HepG2 (cell line): ENCODE results near the gene PTPN18. TPM values are rescaled to one million over a fixed set of nuclear protein-coding genes. Genes with fewer than 3 reads are reported as not detected.

Experiments used
- CBX2 ChIP-seq, 2 experiments: fragments of 200-600 bp in 1 of 2; sonication (generic); formaldehyde crosslinking in 1 of 2; IDR thresholded peaks; 2 replicates each; pipeline versions ENCODE4 v1.7.0 to v1.8.1; 2018 to 2022; ENCODE audit warnings: low read depth in 2 of 2, low read length in 1 of 2, mild to moderate bottlenecking in 1 of 2, missing genetic modification reagents in 1 of 2
- CCAR2 ChIP-seq: fragments of 200-400 bp; formaldehyde crosslinking; optimal IDR thresholded peaks from 2 replicates; pipeline ENCODE3; 2018; ENCODE audit warnings: low read depth, mild to moderate bottlenecking, low read length, moderate library complexity
- DNMT1 ChIP-seq: sonication (generic); formaldehyde crosslinking; IDR thresholded peaks from 2 replicates; pipeline ENCODE4 v1.5.1; 2020; ENCODE audit warnings: mild to moderate bottlenecking, missing genetic modification reagents
- FOXM1 ChIP-seq: sonication (generic); formaldehyde crosslinking; IDR thresholded peaks from 2 replicates; pipeline ENCODE4 v1.5.0; 2020; ENCODE audit warnings: missing genetic modification reagents
- HNRNPLL ChIP-seq: fragments of 200-400 bp; formaldehyde crosslinking; IDR thresholded peaks from 2 replicates; pipeline ENCODE4 v1.6.1; 2017; ENCODE audit warnings: mild to moderate bottlenecking, low read depth, low read length; ENCODE audit not compliant: poor library complexity, severe bottlenecking
- KLF9 ChIP-seq: IDR thresholded peaks from 2 replicates; pipeline ENCODE4 v1.6.1; 2016; ENCODE audit warnings: low read depth
- PRMT3 ChIP-seq: sonication (generic); formaldehyde crosslinking; IDR thresholded peaks from 2 replicates; pipeline ENCODE4 v1.8.1; 2022; ENCODE audit warnings: low read depth, mild to moderate bottlenecking, moderate library complexity, missing genetic modification reagents, borderline replicate concordance
- RFX1 ChIP-seq: fragments of 450-650 bp; IDR thresholded peaks from 2 replicates; pipeline ENCODE4 v1.6.1; 2017
- RFXANK ChIP-seq: IDR thresholded peaks from 2 replicates; pipeline ENCODE4 v1.6.1; 2016
- SP1 ChIP-seq, 2 experiments: fragments of 450-650 bp in 1 of 2; sonication (generic) in 1 of 2; formaldehyde crosslinking in 1 of 2; IDR thresholded peaks; 2 replicates each; pipeline versions ENCODE4 v1.4.0 to v1.6.1; 2016 to 2020; ENCODE audit warnings: missing genetic modification reagents in 1 of 2
- SRSF4 ChIP-seq: fragments of 200-400 bp; formaldehyde crosslinking; IDR thresholded peaks from one replicate; pipeline ENCODE4 v1.6.1; 2018; ENCODE audit warnings: mild to moderate bottlenecking, low read depth, low read length, moderate library complexity; ENCODE audit not compliant: poor library complexity, severe bottlenecking
- TRIM22 ChIP-seq: fragments of 450-650 bp; IDR thresholded peaks from 2 replicates; pipeline ENCODE4 v1.6.1; 2017
- ZNF354B ChIP-seq: sonication (generic); formaldehyde crosslinking; IDR thresholded peaks from 2 replicates; pipeline ENCODE4 v1.8.0; 2022; ENCODE audit warnings: mild to moderate bottlenecking, missing genetic modification reagents
- ZNF407 ChIP-seq: sonication (generic); formaldehyde crosslinking; IDR thresholded peaks from one replicate; pipeline ENCODE4 v1.5.1; 2020; ENCODE audit warnings: mild to moderate bottlenecking, missing genetic modification reagents; ENCODE audit errors: not compliant biosample characterization
- ZNF567 ChIP-seq: sonication (generic); formaldehyde crosslinking; IDR thresholded peaks from 2 replicates; pipeline ENCODE4 v1.8.1; 2023; ENCODE audit warnings: mild to moderate bottlenecking, missing genetic modification reagents, borderline replicate concordance
- polyA plus RNA-seq, 8 experiments: library from polyadenylated mRNA; depleted of rRNA in 3 of 8; stranded (reverse) in 7 of 8; unstranded in 1 of 8; fragments of >200 nt; fragmentation: Illumina TruSeq in 4 of 8; extraction: Trizol in 4 of 8; gene quantifications; 2 replicates each; pipeline versions ENCODE4 v1.2.1 to v1.2.3, GENCODE V29; 2011 to 2016; ENCODE audit warnings: low read depth in 4 of 8, missing spikeins in 1 of 8, mixed read lengths in 1 of 8; ENCODE audit not compliant: insufficient read depth in 1 of 8
- total RNA-seq, 5 experiments: library from RNA; depleted of rRNA; stranded (reverse); fragments of >200 nt; fragmentation: Illumina TruSeq; extraction: Trizol; gene quantifications; 2 replicates each; pipeline ENCODE4 v1.2.3, GENCODE V29; 2016; ENCODE audit warnings: low read depth in 1 of 5
- TF ChIP-seq, protein P1 (sequence below): sonication (generic); formaldehyde crosslinking; IDR thresholded peaks from 2 replicates; pipeline ENCODE4 v1.4.0; 2020; ENCODE audit warnings: low read depth, mild to moderate bottlenecking, missing genetic modification reagents
- TF ChIP-seq, protein P2 (sequence below): sonication (generic); formaldehyde crosslinking; IDR thresholded peaks from 2 replicates; pipeline ENCODE4 v1.4.0; 2020; ENCODE audit warnings: mild to moderate bottlenecking, low read depth, missing genetic modification reagents

PTPN18 gene
- total and polyA plus RNA-seq, 2 of the 13 experiments (the other 11 are each of a cell fraction or from before 2014, with no cell fraction given): 14.8 to 39.6 TPM

GRCh38 chr2:130342020-130342532 lies 13.8 kb upstream of the PTPN18 start (continued):
- no peak for TF ChIP-seq TRIM22
- TF ChIP-seq CBX2 (IDR thresholded peaks at IDR 0.05; ENCODE audit: low read depth, low read length): no peak
- TF ChIP-seq CBX2 (CRISPR knock-in tag; IDR thresholded peaks at IDR 0.05; ENCODE audit: low read depth): no peak
- no peak for TF ChIP-seq DNMT1 (CRISPR knock-in tag)
- TF ChIP-seq CCAR2: no peak
- TF ChIP-seq RFXANK (CRISPR knock-in tag): no peak
- TF ChIP-seq ZNF567: no peak
- TF ChIP-seq SP1 (IDR thresholded peaks at IDR 0.05): no peak
- TF ChIP-seq SP1 (CRISPR knock-in tag; IDR thresholded peaks at IDR 0.05): peak; percentile 76
- no peak for TF ChIP-seq ZNF354B (CRISPR knock-in tag)
- TF ChIP-seq PRMT3 (CRISPR knock-in tag): no peak
- TF ChIP-seq SRSF4: no peak
- no peak for TF ChIP-seq FOXM1
- no peak for TF ChIP-seq KLF9 (CRISPR knock-in tag)
- TF ChIP-seq, protein P1, sequence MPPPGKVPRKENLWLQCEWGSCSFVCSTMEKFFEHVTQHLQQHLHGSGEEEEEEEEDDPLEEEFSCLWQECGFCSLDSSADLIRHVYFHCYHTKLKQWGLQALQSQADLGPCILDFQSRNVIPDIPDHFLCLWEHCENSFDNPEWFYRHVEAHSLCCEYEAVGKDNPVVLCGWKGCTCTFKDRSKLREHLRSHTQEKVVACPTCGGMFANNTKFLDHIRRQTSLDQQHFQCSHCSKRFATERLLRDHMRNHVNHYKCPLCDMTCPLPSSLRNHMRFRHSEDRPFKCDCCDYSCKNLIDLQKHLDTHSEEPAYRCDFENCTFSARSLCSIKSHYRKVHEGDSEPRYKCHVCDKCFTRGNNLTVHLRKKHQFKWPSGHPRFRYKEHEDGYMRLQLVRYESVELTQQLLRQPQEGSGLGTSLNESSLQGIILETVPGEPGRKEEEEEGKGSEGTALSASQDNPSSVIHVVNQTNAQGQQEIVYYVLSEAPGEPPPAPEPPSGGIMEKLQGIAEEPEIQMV (CRISPR knock-in tag): no peak; the same call in 1 of the 2 replicates
- TF ChIP-seq, protein P2, sequence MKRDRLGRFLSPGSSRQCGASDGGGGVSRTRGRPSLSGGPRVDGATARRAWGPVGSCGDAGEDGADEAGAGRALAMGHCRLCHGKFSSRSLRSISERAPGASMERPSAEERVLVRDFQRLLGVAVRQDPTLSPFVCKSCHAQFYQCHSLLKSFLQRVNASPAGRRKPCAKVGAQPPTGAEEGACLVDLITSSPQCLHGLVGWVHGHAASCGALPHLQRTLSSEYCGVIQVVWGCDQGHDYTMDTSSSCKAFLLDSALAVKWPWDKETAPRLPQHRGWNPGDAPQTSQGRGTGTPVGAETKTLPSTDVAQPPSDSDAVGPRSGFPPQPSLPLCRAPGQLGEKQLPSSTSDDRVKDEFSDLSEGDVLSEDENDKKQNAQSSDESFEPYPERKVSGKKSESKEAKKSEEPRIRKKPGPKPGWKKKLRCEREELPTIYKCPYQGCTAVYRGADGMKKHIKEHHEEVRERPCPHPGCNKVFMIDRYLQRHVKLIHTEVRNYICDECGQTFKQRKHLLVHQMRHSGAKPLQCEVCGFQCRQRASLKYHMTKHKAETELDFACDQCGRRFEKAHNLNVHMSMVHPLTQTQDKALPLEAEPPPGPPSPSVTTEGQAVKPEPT (CRISPR knock-in tag): no peak
- TF ChIP-seq RFX1: no peak
- TF ChIP-seq HNRNPLL: peak; percentile 68
- no peak for TF ChIP-seq ZNF407 (CRISPR knock-in tag)
